ENCODE measurements around the gene RNASET2.
"Not testable (repeated sequence)": the region's sequence is repeated elsewhere in the genome, so short reads cannot be mapped to it uniquely, and the experiment has no call there.

Gene RNASET2

DNA sequence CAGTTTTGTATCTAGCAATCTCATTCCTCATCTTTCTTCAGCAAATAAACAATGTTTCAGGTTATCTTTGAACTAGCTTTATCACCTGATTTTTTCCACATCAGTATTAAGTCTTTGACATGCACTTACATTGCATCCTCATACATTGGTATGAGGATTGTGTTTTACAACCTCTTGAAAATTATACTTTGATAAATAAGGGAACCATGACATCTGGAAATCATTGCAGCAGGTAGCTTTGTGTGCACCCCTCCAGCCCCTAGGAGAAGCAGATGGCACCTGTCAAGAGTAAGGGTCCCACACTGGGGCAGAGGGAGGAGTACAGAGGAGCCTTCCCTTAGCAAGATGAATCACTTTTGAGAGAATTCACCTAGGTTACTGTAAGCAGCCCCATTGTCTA lies 13.7 kb upstream of the RNASET2 start:
- no peak for DNase-seq (ENCODE audit: low spot score)

DNA sequence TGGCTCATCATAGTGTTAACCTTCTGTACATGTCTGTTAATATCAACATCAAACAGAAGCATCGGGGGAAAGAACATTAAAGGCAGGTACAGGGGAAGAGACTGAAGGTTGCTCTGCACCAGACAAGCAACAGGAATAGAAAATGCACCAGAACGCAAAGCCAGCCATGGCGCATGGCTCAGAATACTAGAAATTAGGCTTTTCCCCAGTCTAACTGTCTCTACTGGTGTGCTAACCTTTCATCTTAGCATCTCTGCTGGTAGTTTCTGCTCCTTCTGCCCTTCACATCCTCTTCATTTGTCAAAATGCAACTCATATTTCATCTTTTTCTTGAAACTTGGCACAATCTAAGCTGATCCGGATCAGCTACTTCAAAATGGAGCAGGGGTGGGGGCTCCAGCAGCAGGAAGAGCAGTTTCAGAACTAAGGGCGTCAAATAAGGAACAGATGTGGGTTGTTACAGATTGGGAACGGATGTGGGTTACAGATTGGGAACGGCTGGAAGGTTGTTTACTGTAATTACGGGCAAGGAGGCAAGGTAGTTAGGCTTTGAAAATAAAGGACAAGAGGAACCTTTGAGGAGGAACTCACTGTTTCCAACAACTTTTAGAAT lies 13.1 kb upstream of the RNASET2 start:
- no peak for DNase-seq (ENCODE audit: low spot score)

DNA sequence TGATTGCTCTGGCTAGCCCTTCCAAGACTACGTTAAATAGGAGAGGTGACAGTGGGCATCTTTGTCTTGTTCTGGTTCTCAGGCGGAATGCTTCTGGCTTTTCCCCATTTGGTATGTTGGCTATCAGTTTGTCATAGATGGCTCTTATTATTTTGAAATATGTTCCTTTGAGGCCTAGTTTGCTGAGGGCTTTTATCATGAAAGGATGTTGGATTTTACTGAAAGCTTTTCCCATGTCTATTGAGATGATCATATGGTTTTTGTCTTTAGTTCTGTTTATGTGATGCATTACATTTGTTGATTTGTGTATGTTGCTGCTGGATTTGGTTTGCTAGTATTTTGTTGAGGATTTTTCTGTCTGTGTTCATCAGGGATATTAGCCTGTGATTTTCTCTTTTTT lies 9.9 kb upstream of the RNASET2 start:
- DNase-seq (ENCODE audit: low spot score) = no peak

DNA sequence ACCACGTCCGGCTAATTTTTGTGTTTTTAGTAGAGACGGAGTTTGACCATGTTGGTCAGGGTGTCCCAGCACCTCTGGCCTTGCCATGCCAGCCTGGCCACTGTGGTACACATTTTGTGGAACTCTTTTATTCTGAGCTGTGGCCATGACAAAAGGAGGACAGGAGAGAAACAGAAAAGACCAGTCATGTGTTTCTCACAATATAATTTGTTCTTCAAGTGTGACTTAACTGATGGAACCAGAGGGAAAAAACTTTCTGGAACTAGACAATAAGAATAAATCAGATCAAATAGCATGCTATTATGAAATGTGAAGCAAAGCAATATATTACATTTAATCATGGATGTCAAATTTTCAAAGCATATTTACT lies 4.2 kb upstream of the RNASET2 start:
- DNase-seq (ENCODE audit: low spot score) = no peak

DNA sequence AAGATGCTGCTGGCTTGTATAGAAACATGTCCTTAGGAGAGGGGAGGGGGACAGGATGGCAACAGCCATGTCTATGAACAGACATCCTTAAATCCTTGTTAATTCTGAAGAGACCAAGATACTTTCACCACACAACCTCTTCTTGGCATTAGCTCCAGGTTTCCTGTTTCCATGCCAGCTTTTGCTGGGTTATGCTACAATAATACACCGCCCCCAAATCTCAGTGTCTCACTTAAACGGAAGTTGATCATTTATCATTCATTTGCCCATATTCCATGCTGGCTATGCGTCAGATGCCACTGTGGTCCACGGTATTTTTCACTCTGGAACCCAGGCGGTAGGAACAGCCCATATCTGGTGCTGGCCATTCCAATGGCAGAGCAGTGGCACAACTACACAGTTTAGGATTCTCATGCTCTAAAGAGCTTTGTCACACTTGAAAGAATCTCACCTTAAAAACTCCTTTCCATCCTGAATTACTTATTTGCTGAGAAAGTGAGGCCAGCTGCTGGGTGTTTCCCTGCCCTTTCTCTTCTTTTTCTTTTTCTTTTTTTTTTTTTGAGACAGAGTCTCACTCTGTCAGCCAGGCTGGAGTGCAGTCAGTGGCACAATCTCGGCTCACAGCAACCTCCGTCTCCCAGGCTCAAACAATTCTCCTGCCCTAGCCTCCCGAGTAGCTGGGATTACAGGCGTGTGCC lies 3.7 kb upstream of the RNASET2 start:
- DNase-seq (ENCODE audit: low spot score) = no peak

DNA sequence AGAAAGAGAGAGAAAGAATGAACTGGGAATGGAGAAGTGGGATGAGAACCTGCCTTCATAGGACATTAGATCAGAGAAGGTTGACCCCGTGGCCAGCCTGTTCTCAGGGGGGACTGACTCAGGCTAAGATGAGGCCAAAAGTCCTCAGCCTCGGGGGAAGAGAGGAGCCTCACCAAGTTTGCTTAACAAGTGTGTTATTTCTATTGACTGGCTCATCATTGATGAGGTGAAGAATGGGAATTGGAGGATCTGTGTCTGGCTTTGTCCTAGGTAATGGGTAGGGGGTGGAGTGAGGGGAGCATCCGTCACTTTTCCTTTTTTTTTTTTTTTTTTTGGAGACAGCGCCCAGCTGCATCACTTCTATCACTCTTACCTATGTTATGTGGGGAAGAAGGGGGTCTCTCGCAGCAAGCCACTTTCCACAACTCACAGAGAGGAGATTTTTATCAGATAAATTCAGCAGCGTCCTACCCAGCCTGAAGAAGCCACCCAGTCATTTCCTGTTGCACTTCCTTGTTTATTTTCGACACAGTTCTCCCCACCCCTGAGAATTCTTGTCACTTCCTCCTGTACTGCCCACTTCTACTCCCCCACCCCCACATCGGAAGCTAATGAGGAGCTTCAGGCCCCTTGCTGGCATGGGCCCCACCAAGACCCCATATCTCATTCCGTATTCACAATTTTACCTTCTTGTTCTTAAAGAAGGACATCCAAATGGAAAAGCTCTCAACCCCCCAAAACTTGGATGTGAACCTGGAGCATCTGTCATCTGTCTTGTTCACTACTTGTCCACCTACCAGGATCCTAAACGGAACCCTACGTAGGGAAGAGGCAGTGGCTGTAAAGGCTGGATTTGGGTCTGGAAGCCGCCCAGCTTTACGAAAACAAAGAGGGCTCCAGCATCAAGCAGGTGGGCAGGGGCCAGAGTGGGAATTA lies 2.8 kb upstream of the RNASET2 start:
- DNase-seq (ENCODE audit: low spot score) = no peak

DNA sequence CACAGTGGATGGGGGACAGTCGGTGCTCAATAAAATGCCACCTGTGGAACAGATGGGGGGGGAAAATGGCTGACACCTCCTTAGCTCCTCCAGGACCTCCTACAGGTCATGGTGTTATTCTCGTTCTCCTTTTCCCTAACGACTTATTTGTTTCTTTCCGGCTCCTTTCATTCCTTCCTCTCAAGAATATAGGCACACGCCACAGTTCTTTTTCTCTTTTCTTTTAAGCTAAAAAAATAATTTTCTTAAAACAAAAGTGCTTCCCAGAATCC lies 1.4 kb upstream of the RNASET2 start:
- DNase-seq (ENCODE audit: low spot score) = no peak

DNA sequence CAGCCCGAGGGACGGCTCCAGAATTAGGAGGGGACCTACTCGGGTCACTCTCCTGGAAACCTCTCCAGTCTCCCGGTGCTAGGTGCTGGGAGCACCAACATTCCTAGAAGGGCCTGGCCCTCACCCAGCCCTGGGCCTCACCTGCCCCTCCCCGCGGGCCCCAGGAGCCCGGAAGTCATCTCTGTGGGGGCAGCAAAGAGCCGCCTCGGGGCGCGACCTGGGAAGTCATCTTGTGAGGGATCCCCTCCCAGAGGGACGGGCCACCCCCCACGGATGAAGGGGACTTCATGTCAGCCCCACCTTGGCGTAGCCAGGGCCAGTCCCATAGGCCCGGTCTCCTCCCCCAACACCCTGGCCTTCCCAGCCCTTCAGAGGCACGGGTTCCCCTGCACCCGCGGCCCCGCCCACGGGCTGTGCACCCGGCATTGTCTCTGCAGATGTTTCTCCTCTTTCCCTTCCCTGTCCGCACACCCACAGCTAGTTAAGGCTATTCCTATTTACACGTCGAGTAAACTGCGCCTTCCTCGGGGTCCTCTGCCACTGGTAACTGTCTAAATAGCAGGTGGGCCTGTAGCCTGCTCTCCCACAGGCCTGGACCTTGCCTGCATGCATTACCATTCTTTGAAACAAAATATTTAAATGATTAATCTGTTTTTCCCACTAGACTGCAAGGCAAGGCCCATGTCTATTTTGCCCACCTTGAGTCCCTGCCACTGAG lies 896 bp upstream of the RNASET2 start:
- DNase-seq (ENCODE audit: low spot score) = peak; percentile 24

DNA sequence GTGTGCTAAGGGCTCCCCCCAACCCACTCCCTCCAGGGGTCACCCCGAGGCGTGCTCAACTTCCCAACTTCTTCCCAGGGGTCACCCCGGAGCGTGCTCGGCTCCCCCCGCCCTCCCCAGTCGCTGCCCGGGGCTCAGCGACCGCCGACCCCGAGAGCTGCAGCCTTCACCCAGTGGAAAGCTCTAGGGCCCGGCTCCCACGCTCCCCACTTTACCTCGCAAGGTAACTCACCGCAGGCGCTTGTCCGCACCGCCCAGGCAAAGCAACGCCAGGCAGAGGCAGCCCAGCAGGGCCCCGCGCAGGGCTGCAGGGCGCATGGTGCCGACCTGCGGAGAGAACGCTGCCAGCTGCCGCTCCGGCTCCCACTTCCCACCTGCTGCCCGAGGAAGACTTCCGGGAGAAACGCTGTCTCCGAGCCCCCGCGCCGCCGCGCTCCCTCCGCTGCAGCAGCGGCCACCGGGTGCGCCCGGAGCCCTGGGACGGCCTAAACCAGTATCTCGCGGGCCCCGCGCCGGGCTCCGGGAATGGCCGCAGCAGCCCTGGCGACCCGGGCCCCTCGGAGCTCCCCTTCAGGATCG lies 396 bp downstream of the RNASET2 start:
- no peak for DNase-seq (ENCODE audit: low spot score)

DNA sequence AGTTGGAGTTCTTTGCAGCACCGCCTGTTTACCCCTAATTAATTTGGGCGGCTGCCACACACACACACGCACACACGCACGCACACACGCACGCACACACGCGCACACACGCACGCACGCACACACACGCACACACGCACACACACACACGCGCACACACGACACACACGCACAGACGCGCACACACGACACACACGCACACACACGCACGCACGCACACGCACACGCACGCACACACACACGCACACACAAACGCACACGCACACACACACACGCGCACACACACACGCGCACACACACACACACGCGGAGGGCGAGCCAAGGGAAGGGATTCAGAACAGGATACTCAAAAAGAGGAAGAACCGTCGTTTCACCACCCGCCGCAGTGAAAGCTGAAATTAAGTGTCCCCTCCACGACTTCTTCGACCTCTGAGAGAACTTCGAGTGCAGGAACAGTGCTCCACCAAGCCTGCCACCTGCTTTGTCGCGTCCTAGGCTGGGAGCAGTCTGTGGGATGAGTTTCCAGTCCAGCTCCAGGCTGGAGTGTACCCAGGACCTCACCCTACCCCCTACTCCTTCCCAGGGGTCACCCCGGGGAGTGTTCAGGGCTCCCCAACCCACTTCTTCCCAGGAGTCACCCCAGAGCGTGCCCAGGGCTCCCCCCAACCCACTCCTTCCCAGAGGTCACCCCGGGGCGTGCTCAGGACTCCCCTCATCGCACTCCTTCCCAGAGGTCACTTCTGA lies 1.1 kb downstream of the RNASET2 start:
- no peak for DNase-seq (ENCODE audit: low spot score)

DNA sequence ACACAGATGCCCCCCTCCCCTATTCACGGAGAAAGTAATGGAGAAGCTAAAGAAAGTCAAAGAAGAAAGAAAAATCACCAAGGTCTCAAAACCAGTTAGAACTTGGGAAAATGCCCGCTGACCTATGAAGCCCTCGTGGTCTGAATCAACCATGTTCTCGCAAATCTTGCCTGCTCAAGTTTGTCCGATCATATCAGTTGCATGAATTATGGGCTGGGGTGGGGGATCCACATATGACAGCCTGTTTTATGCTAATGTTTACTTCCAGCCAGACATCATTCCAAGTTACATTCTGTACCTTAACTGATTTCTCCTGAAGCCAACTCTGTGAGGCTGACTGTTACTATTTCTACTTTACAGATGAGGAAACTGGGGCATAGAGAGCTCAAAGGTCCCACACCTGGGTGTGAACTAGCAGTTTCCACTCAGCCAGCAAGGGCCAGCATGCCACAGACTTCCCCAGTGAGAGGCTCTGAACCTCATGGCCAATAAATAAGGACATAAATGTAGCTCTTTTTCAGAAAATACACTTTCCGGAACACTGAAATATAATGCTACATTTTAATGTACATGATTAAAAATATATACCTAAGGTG lies 2.1 kb downstream of the RNASET2 start:
- DNase-seq (ENCODE audit: low spot score) = no peak

DNA sequence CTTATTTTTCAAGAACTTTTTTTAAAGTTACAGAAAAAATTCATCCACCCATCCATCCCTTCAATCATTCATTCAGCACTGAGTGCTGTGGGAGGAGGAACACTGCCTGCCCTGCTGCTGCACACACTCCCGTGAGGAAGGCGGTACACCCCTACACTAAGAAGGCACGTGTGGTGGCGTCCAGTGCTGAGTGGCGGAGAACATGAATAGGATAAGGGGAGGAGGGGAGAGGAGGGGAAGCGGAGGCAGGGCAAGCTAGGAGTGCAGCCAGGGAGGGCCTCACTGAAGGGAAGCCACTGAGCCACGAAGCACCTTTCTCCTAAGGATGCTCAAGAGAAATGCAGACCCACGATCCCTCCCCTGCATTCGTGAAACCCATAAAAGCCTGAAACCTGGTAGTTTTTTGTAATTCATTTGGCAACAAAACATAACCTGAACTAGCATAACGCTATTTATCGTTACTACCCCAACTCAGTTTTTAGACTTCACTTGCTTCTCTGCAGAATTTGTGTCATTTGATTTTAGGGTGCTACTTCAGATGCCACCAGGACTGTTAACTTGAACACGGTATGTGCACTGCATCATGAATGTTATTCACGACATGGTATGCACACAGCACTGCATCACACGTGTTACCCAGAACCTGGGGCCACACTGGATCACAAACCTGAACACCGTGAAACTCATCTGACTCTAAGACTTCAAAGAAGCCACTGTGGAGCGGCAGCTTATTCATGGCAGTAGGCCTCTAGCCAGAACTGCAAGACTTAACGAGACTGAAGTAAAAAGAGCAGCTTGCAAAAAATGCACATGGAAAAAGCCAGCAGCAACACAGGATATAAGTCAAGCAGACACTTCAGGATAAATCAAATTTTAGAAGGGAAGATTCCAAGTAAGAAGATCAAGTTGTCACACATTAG lies 3.5 kb downstream of the RNASET2 start:
- no peak for DNase-seq (ENCODE audit: low spot score)

DNA sequence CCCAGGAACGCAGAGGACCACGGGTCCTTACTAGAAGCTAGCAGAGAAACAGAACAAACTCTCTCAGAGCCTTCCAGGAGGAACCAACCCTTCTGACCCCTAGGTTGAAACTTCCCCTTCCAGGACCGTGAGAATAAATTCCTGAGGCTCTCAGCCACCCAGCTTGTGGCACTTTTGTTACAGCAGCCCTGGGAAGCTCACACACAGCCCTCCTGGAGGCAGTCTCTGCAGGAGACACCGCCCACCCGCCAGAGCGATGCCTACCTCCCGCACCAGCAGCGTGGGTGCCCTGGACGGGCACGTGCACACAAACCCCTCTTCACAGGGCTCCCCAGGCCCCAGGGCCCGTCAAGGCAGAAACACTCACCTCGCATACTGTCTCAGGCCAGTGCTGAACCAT lies 4.2 kb downstream of the RNASET2 start:
- DNase-seq (ENCODE audit: low spot score) = no peak

DNA sequence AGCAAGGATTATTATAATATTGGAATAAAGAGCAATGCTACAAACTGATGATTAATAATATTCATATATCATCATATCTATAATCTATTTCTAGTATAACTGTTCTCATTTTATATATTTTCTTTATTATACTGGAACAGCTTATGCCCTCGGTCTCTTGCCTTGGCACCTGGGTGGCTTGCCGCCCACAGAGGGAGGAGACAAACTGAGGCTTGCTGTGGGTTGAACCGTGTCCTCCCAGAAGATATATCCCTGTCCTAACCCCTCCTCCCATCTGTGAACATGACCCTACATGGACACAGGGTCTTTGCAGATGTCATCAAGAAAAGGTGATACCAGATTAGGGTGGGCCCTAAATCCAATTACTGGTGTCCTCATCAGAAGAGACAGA lies 4.7 kb downstream of the RNASET2 start:
- DNase-seq (ENCODE audit: low spot score) = no peak

DNA sequence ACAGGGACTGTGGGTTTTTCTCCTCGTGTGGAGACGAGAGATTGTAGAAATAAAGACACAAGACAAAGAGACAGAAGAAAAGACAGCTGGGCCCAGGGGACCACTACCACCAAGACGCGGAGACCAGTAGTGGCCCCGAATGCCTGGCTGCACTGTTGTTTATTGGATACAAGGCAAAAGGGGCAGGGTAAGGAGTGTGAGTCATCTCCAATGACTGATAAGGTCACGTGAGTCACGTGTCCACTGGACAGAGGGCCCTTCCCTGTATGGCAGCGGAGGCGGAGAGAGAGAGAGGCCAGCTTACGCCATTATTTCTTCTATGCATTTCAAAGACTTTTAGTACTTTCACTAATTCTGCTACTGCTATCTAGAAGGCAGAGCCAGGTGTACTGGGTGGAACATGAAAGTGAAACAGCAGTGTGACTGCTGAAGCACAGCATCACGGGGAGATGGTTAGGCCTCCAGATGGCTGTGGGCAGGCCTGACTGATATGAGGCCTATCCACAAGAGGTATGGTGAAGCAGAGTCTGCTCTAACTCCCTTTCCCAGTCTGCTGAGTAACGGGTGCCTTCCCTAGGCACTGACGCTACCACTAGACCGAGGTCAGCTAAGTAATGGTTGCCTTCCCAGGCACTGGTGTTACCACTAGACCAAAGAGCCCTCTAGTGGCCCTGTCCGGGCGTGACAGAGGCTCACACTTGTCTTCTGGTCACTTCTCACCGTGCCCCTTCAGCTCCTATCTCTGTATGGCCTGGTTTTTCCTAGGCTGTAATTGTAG lies 5.3 kb downstream of the RNASET2 start:
- peak; percentile 52 for DNase-seq (ENCODE audit: low spot score)

DNA sequence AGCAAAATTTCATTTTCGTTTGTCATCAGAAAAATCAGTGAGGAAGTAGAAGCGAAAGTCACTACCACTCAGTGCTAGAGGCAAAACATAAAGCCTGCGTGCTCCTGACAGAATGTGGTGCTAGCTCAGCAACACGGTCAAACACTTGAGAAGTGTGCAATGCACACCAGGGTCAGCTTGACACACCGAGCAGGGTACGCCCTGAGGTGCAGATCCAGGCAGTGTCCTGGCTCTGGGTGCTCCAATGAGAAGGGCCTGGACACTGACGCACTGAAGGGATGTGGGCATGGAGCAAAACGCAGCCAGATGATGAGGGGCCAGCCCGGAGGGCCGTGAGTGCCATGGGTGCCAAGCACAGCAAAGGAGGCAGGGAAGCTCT lies 5.9 kb downstream of the RNASET2 start:
- DNase-seq (ENCODE audit: low spot score) = no peak

DNA sequence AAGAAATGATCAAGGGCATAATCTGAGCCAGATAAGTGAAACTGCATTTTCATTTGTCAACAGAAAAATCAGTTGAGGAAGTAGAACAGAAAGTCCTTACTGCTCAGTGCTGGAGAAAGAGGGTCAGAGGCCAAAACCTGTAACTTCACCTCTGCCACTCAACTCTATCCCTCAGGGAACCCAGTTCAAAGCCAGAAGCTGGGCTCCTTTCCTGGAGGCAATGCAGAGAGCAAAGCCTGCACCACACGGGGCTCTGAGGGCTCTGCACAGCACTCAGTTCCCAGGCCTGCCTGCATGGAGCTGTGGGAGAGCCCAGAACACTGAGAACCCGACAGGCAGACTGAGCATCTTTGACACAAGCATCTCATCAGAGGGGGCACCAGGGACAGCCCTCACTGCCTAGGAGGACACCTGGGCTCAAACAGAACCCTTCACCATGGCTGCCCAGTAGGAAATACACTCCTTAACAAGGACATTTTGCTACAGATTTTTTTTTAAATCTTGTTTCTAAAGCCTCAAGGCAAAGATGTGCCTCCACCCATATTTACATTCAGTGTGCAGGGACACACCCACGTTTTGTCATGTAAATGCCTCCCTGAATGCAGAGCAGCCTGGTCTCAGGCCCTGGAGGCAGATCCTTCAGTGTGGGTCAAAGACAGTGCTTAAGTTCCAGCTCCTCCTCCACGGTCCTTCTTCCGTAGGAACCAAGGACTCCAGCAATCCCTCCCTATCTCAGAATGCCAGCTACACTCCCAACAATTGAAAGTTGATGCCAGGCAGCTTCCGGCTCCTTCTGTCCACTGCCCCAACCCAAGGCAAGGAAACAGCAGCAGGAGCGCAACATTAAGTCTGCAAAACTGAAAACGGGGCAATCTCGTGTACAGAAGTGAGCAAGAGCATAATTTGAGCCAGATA lies 6.6 kb downstream of the RNASET2 start:
- DNase-seq (ENCODE audit: low spot score) = no peak

DNA sequence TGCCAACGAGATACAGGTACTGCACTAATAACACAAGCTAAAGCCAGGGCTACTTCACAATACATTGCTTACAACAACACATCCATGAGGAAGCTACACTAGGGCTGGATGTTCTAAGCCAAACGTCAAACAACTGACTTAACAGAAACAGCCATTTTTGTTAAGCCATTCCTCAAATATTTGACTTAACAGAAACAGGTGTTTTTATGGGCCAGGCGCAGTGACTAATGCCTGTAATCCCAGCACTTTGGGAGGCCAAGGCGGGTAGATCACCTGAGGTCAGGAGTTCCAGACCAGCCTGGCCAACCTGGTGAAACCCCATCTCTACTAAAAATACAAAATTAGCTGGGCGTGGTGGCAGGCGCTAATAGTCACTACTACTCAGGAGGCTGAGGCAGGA lies 7.6 kb downstream of the RNASET2 start:
- DNase-seq (ENCODE audit: low spot score) = not testable (repeated sequence)

Measured in SK-N-DZ (cell line).